Colonic mucosa (tissue), 4 donors: ENCODE results near the gene NUP133. TPM values are rescaled to one million over a fixed set of nuclear protein-coding genes. Genes with fewer than 3 reads are reported as not detected.
"Not testable (repeated sequence)": the region's sequence is repeated elsewhere in the genome, so short reads cannot be mapped to it uniquely, and the experiment has no call there.

Experiments used
- DNase-seq: peaks from one replicate; pipeline ENCODE4 v3.0.0-alpha.2; 2020
- H3K27ac ChIP-seq: fragments of 200-600 bp; one replicate; pipeline ENCODE4 v1.8.0; 2021
- H3K27me3 ChIP-seq: fragments of 200-600 bp; one replicate; pipeline ENCODE4 v1.8.0; 2021
- H3K36me3 ChIP-seq: fragments of 200-600 bp; one replicate; pipeline ENCODE4 v1.8.0; 2021
- H3K4me1 ChIP-seq: fragments of 200-600 bp; one replicate; pipeline ENCODE4 v1.8.0; 2021; ENCODE audit warnings: mild to moderate bottlenecking
- H3K4me3 ChIP-seq: fragments of 200-600 bp; one replicate; pipeline ENCODE4 v1.8.0; 2021
- H3K9ac ChIP-seq, 2 donors: one replicate each; pipeline ENCODE4 v1.7.0; 2013; ENCODE audit warnings: control low read depth in 2 of 2, low read depth in 2 of 2, low read length in 2 of 2
- H3K9me3 ChIP-seq: fragments of 200-600 bp; one replicate; pipeline ENCODE4 v1.8.0; 2021
- CTCF ChIP-seq: fragments of 200-600 bp; IDR thresholded peaks from one replicate; pipeline ENCODE4 v1.8.0; 2022; ENCODE audit warnings: antibody characterized with exemption, mild to moderate bottlenecking
- intact Hi-C: fragments of 100-400 bp; cut with DNase I; formaldehyde crosslinking; loops from one replicate; pipeline ENCODE4 v1.14.1; 2022
- total RNA-seq, 2 donors: library from RNA; stranded (reverse); fragmentation: NEBNext Ultra II Directional in 1 of 2; extraction: Animal tissue kit (Norgen Biotek cat#: 25700) in 1 of 2; gene quantifications; one replicate each; pipeline ENCODE4 v1.2.1, GENCODE V29; 2021
- donor health status: healthy.
- donor health status: DM: no; HTN: no; CAD: no.
- donor health status: DM: no; HTN: no; CAD: no.

NUP133 gene
- total RNA-seq, 2 donors from 2014 or later, result 25.9 to 37.8 TPM

DNA sequence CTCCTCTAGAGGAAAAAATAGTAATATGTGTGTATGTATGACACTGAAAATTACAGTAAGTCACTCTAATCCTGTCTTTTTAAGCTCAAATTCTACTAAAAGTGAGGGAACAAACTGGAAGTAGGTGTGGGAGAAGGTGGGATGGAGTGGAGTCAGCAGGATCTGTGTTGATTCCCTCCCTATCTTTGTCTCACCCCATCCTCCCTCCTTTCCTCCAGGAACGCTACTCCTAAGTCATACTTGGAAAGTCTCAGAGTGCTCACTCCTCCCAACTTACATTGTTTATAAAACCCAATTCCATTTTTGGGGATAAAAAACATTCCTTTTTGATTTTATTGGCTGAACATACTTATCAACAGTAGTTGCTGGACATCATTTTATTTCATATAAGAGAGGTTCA is 14.9 kb upstream of the NUP133 start:
- Histone ChIP-seq H3K27ac (no peak overlapping the region), H3K4me3 (no peak overlapping the region), H3K4me1 (no peaks in the 10 kb centered on the region), H3K27me3 (no peaks in the 10 kb centered on the region), H3K9me3 (no peaks in the 10 kb centered on the region), H3K9ac (no peak overlapping the region), H3K36me3 (peaks cover under 1% of the 10 kb centered on the region)
- intact Hi-C loops, result no loop called here
- DNase-seq, result no peak
- TF ChIP-seq CTCF, result no peak

GRCh38 chr1:229514578-229515275 is 6.6 kb upstream of the NUP133 start:
- intact Hi-C loops, result no loop called here
- Histone ChIP-seq H3K9me3 (no peaks in the 10 kb centered on the region), H3K27me3 (no peaks in the 10 kb centered on the region), H3K4me1 (no peaks in the 10 kb centered on the region), H3K36me3 (peaks cover 4% of the 10 kb centered on the region), H3K9ac (no peak overlapping the region), H3K4me3 (no peak overlapping the region), H3K27ac (no peak overlapping the region)
- peak; percentile 69 for DNase-seq
- TF ChIP-seq CTCF, result peak; percentile 78

GRCh38 chr1:229511625-229512024 is 3.5 kb upstream of the NUP133 start:
- H3K9ac ChIP-seq, H3K36me3 ChIP-seq, H3K27me3 ChIP-seq, H3K9me3 ChIP-seq, intact Hi-C loops, DNase-seq, H3K27ac ChIP-seq, H3K4me3 ChIP-seq, H3K4me1 ChIP-seq: not testable (repeated sequence)

DNA sequence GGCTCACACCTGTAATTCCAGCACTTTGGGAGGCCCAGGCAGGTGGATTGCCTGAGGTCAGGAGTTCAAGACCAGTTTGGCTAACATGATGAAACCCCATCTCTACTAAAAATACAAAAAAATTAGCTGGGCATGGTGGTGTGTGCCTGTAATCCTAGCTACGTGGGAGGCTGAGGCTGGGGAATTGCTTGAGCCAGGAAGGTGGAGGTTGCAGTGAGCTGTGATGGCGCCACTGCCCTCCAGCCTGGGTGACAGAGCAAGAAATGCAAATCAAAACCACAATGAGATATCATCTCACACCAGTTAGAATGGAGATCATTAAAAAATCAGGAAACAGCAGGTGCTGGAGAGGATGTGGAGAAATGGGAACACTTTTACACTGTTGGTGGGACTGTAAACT is 3.1 kb upstream of the NUP133 start:
- H3K4me3 ChIP-seq, H3K4me1 ChIP-seq, H3K27ac ChIP-seq, H3K27me3 ChIP-seq, H3K36me3 ChIP-seq, DNase-seq, H3K9me3 ChIP-seq, intact Hi-C loops, H3K9ac ChIP-seq: not testable (repeated sequence)

GRCh38 chr1:229509576-229509975 is 1.4 kb upstream of the NUP133 start:
- TF ChIP-seq CTCF, result no peak
- DNase-seq, result no peak
- Histone ChIP-seq H3K36me3 (no peaks in the 10 kb centered on the region), H3K9ac (no peak overlapping the region), H3K27ac (no peak overlapping the region), H3K9me3 (no peaks in the 10 kb centered on the region), H3K4me3 (no peak overlapping the region), H3K27me3 (no peaks in the 10 kb centered on the region), H3K4me1 (peaks cover 10% of the 10 kb centered on the region)
- intact Hi-C loops, result no loop called here

DNA sequence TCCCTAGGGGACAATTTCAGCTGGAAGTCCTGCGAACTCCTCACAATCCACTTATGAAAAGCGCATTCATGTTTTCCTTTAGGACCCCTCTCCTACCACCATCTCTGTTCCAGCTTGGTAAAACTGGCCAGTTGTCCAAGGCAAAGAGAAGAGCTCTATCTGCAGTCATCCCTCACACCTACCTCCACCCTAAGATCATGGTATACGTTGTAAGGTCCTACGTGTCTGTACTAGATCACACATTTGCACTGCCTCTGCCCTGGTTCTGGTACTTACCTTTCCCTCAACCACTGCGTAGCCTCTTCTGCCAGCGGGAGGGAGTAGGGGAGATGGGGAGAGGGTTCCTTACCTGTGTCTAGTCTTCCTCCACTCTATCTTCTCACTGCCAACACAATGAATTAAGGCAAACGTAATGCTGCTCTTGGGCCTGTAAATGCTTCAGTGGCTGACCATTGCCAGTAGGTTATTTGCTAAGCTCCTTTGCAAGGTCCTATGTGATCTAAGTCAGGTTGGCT is 739 bp upstream of the NUP133 start:
- H3K9ac ChIP-seq, result peak overlapping the region; percentile 75 to 94
- no peak for DNase-seq
- no peaks in the 10 kb centered on the region for H3K36me3 ChIP-seq
- H3K9me3 ChIP-seq, result no peaks in the 10 kb centered on the region
- H3K27me3 ChIP-seq, result no peaks in the 10 kb centered on the region
- peak overlapping the region; percentile 81 for H3K27ac ChIP-seq
- H3K4me3 ChIP-seq, result peak overlapping the region; percentile 99
- no peak for TF ChIP-seq CTCF
- intact Hi-C loops, result no loop called here
- H3K4me1 ChIP-seq, result peaks cover 10% of the 10 kb centered on the region
